Mesendoderm (in vitro differentiated cells): Measurements from ENCODE around the gene SART1.
A peak's percentile ranks its signal among the peaks of the same experiment; 100 is the strongest.

Experiments
- DNase-seq: peaks from one replicate; pipeline ENCODE4 v3.0.0; 2013
- H2AK5ac ChIP-seq: 2 replicates; pipeline ENCODE4 v1.6.1; 2013; ENCODE audit warnings: low read length, inconsistent platforms
- H2BK120ac ChIP-seq: 2 replicates; pipeline ENCODE4 v1.6.1; 2013; ENCODE audit warnings: low read depth, mild to moderate bottlenecking, low read length, moderate library complexity, mixed read lengths
- H2BK15ac ChIP-seq: replicated peaks from 2 replicates; pipeline ENCODE4 v1.6.1; 2013; ENCODE audit warnings: low read depth, mild to moderate bottlenecking, moderate library complexity
- H2BK5ac ChIP-seq: 2 replicates; pipeline ENCODE4 v1.6.1; 2013; ENCODE audit warnings: low read length, inconsistent platforms
- H3K18ac ChIP-seq: 2 replicates; pipeline ENCODE4 v1.6.1; 2013; ENCODE audit warnings: mild to moderate bottlenecking, low read length, mixed read lengths
- H3K23ac ChIP-seq: one replicate; pipeline ENCODE4 v1.6.1; 2013; ENCODE audit warnings: low read length
- H3K27ac ChIP-seq: 2 replicates; pipeline ENCODE4 v1.5.1; 2013; ENCODE audit warnings: low read depth, mild to moderate bottlenecking, inconsistent platforms, low read length, moderate library complexity
- H3K27me3 ChIP-seq: 2 replicates; pipeline ENCODE4 v1.6.1; 2013; ENCODE audit warnings: low read length, control low read depth, mild to moderate bottlenecking, inconsistent platforms; ENCODE audit not compliant: insufficient read depth, poor library complexity
- H3K36me3 ChIP-seq: 2 replicates; pipeline ENCODE4 v1.6.1; 2013; ENCODE audit warnings: low read length, inconsistent platforms; ENCODE audit not compliant: control insufficient read depth, insufficient read depth
- H3K4ac ChIP-seq: one replicate; pipeline ENCODE4 v1.6.1; 2013; ENCODE audit warnings: low read depth, mild to moderate bottlenecking, low read length, moderate library complexity
- H3K4me1 ChIP-seq: 2 replicates; pipeline ENCODE4 v1.6.1; 2013; ENCODE audit warnings: low read depth, low read length, inconsistent platforms; ENCODE audit not compliant: control insufficient read depth
- H3K4me2 ChIP-seq: 2 replicates; pipeline ENCODE4 v1.6.1; 2013; ENCODE audit warnings: low read length
- H3K4me3 ChIP-seq: 2 replicates; pipeline ENCODE4 v1.5.1; 2013; ENCODE audit warnings: mild to moderate bottlenecking, low read length
- H3K56ac ChIP-seq: one replicate; pipeline ENCODE4 v1.6.1; 2013; ENCODE audit warnings: low read length
- H3K79me1 ChIP-seq: 2 replicates; pipeline ENCODE4 v1.6.1; 2013; ENCODE audit warnings: low read length, inconsistent platforms
- H3K79me2 ChIP-seq: 2 replicates; pipeline ENCODE4 v1.6.1; 2013; ENCODE audit warnings: mild to moderate bottlenecking, low read length; ENCODE audit not compliant: control insufficient read depth, insufficient read depth
- H3K9ac ChIP-seq: 2 replicates; pipeline ENCODE4 v1.6.1; 2013; ENCODE audit warnings: low read length, inconsistent platforms
- H4K5ac ChIP-seq: one replicate; pipeline ENCODE4 v1.6.1; 2013; ENCODE audit warnings: low read length
- H4K8ac ChIP-seq: one replicate; pipeline ENCODE4 v1.6.1; 2013; ENCODE audit warnings: low read depth, mild to moderate bottlenecking, control low read depth, low read length, moderate library complexity
- WGBS: extraction: QIAGEN DNeasy Blood & Tissue Kit; methylation state at CpG from one replicate; pipeline ENCODE4 v1.1.7; 2013; ENCODE audit warnings: low lambda C conversion rate, missing lambda C conversion rate; ENCODE audit not compliant: insufficient coverage; ENCODE audit errors: extremely low coverage; 5-methylcytosine and 5-hydroxymethylcytosine counted together

The SART1 gene

DNA sequence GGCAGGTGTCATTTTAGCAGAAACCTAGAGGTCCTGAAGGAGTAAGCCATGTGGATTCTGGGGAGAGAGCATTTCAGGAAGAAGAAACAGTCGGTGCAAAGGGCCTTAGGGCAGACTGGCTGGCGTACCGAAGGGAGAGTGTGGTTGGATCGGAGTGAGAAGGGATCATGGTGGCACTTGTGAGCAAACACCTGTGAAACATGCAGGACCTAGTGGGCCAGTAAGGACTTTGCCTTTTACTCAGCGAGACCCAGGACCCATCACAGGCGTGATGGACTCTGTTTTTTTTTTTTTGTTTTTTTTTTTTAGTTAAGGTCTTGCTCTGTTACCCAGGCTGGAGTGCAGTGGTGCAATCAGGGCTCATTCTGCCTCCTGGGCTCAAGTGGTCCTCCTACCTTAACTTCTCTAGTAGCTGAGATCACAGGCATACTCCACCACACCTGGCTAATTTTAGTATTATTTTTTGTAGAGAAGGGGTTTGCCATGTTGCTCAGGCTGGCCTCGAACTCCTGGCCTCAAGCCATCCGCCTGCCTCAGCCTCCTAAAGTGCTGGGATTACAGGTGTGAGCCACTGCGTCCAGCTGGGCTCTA is 19.7 kb upstream of the SART1 start:
- no CpG with 5 or more reads among the region's 9 CpGs for WGBS
- Histone ChIP-seq H2BK5ac (no peak overlapping the region), H4K8ac (no peak overlapping the region), H3K23ac (no peak overlapping the region), H3K4me1 (peaks cover 3% of the 10 kb centered on the region), H2BK120ac (no peak overlapping the region), H3K4me2 (no peak overlapping the region), H3K56ac (no peak overlapping the region), H3K18ac (no peak overlapping the region), H3K36me3 (no peaks in the 10 kb centered on the region), H4K5ac (no peak overlapping the region), H3K79me1 (no peaks in the 10 kb centered on the region), H3K27ac (no peak overlapping the region), H2AK5ac (no peak overlapping the region), H3K9ac (no peak overlapping the region), H3K27me3 (no peaks in the 10 kb centered on the region), H3K4me3 (no peak overlapping the region), H3K4ac (no peak overlapping the region), H2BK15ac (no peak overlapping the region), H3K79me2 (no peaks in the 10 kb centered on the region)
- DNase-seq: no peak

DNA sequence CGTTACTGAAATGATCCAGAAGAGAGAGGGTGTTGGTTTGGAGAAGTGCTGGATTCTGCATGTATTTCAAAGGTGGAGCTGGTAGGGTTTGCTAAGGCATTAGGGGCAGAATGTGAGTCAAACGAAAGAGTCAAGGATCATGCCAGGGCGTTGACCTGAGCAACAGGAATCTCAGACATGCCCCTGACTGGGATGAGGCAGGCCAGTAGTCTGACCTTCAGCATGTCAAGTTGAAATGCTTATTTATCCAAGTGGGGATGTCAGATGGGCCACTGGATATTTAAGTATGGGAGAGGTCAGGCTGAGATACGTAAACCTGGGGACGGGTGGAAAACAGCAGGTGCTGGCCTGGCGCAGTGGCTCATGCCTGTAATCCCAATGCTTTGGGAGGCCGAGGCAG is 19.0 kb upstream of the SART1 start:
- no CpG with 5 or more reads among the region's 7 CpGs for WGBS
- Histone ChIP-seq H3K4me1 (peaks cover 3% of the 10 kb centered on the region), H4K5ac (no peak overlapping the region), H3K79me1 (no peaks in the 10 kb centered on the region), H3K9ac (no peak overlapping the region), H3K27me3 (no peaks in the 10 kb centered on the region), H3K4me2 (no peak overlapping the region), H3K56ac (no peak overlapping the region), H2AK5ac (no peak overlapping the region), H3K23ac (no peak overlapping the region), H3K79me2 (no peaks in the 10 kb centered on the region), H4K8ac (no peak overlapping the region), H3K18ac (no peak overlapping the region), H3K4me3 (no peak overlapping the region), H2BK120ac (no peak overlapping the region), H3K36me3 (no peaks in the 10 kb centered on the region), H3K4ac (no peak overlapping the region), H2BK15ac (no peak overlapping the region), H2BK5ac (no peak overlapping the region), H3K27ac (no peak overlapping the region)
- DNase-seq: no peak

DNA sequence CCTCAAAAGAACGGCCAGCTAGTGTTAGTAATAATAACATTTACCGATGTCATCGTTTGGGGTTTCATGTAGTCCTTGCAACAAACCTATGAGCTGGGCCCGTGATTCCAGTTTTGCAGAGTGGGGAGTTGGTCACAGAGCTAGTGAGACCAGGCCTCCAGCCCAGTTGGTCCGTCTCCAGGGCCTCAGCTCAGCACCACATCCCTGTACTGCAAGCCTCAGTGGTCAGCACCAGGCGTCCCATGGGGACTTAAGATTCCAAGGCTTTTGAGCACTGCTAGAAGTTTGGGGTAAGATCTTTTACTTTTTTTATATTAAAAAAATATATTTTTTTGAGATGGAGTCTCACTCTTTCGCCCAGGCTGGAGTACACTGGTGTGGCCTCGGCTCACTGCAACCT is 17.3 kb upstream of the SART1 start:
- Histone ChIP-seq H3K56ac (no peak overlapping the region), H3K4me2 (no peak overlapping the region), H2AK5ac (no peak overlapping the region), H3K23ac (no peak overlapping the region), H3K27me3 (no peaks in the 10 kb centered on the region), H3K27ac (no peak overlapping the region), H3K4me3 (no peak overlapping the region), H3K79me2 (no peaks in the 10 kb centered on the region), H2BK120ac (no peak overlapping the region), H3K4me1 (peaks cover 3% of the 10 kb centered on the region), H2BK5ac (no peak overlapping the region), H3K4ac (no peak overlapping the region), H3K79me1 (no peaks in the 10 kb centered on the region), H3K18ac (no peak overlapping the region), H2BK15ac (no peak overlapping the region), H3K9ac (no peak overlapping the region), H3K36me3 (no peaks in the 10 kb centered on the region), H4K5ac (no peak overlapping the region), H4K8ac (no peak overlapping the region)
- DNase-seq: no peak
- no CpG with 5 or more reads among the region's 8 CpGs for WGBS

DNA sequence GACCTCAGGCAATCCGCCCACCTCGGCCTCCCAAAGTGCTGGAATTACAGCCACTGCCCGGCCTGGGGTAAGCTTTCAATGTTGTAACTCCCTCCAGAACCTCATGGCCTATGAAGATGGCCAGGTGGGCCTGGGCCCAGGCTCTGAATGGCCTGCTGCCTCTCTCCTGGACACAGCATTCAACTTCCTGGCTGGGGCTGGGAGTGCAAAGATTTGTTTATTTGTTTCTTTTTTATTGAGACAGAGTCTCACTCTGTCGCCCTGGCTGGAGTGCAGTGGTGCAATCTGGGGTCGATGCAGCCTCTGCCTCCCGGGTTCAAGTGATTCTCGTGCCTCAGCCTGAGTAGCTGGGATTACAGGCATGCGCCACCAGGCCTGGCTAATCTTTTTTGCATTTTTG is 16.8 kb upstream of the SART1 start:
- H2BK120ac ChIP-seq: no peak overlapping the region
- no peak overlapping the region for H3K4ac ChIP-seq
- no peak overlapping the region for H3K27ac ChIP-seq
- no peaks in the 10 kb centered on the region for H3K27me3 ChIP-seq
- no peak overlapping the region for H4K5ac ChIP-seq
- no peak overlapping the region for H3K4me2 ChIP-seq
- H3K79me1 ChIP-seq: no peaks in the 10 kb centered on the region
- peaks cover 3% of the 10 kb centered on the region for H3K4me1 ChIP-seq
- no peak overlapping the region for H2AK5ac ChIP-seq
- H3K4me3 ChIP-seq: no peak overlapping the region
- no peak overlapping the region for H2BK15ac ChIP-seq
- DNase-seq: no peak
- WGBS: no CpG with 5 or more reads among the region's 8 CpGs
- no peak overlapping the region for H3K23ac ChIP-seq
- H2BK5ac ChIP-seq: no peak overlapping the region
- H3K36me3 ChIP-seq: no peaks in the 10 kb centered on the region
- no peak overlapping the region for H4K8ac ChIP-seq
- H3K79me2 ChIP-seq: no peaks in the 10 kb centered on the region
- H3K18ac ChIP-seq: no peak overlapping the region
- no peak overlapping the region for H3K56ac ChIP-seq
- H3K9ac ChIP-seq: no peak overlapping the region

DNA sequence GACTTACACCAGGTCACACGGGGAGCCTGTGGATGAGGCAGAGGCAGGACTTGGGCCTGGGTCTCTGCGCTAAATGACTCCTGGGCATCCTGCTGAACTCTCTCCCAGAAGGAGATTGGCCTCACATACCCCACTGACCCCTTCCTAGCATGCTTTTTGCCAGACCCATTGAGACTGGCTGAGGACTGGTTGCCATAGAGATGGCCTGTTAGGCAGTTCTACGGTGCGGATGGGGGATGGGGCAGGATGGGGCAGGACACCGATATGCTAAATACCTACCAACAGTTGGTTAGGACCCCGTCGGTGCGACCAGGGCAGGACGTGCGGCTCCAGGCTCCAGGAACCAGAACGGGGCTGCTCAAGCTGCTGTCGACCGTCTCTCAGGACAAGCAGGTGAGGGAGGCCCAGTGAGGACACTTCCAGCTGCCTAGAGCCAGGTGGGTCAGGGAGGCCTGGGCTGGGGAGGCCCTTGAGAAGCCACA is 16.1 kb upstream of the SART1 start, which contains the start of gene TSGA10IP:
TSGA10IP (plus strand) TSS at position 51 of the 482 bp plus-strand sequence; CDS start at position 247, 196 bp downstream.
- H3K79me1 ChIP-seq: no peaks in the 10 kb centered on the region
- H3K18ac ChIP-seq: no peak within 1 kb of the TSS
- H3K79me2 ChIP-seq: no peaks in the 10 kb centered on the region
- H3K27me3 ChIP-seq: no peaks in the 10 kb centered on the region
- no peak within 1 kb of the TSS for H3K4me3 ChIP-seq
- no peak within 1 kb of the TSS for H4K8ac ChIP-seq
- WGBS: no CpG with 5 or more reads among the region's 13 CpGs
- no peak within 1 kb of the TSS for H2BK15ac ChIP-seq
- no peak within 1 kb of the TSS for H3K9ac ChIP-seq
- no peaks in the 10 kb centered on the region for H3K36me3 ChIP-seq
- no peak within 1 kb of the TSS for H3K4me2 ChIP-seq
- H3K27ac ChIP-seq: no peak within 1 kb of the TSS
- peak; percentile 81 for DNase-seq
- H3K23ac ChIP-seq: no peak within 1 kb of the TSS
- H3K4ac ChIP-seq: no peak within 1 kb of the TSS
- no peak within 1 kb of the TSS for H2BK120ac ChIP-seq
- H2AK5ac ChIP-seq: no peak within 1 kb of the TSS
- peak within 1 kb of the TSS; percentile 35 for H3K56ac ChIP-seq
- peaks cover 3% of the 10 kb centered on the region for H3K4me1 ChIP-seq
- H2BK5ac ChIP-seq: no peak within 1 kb of the TSS
- H4K5ac ChIP-seq: no peak within 1 kb of the TSS
